Suppressor macrophage (primary cell): ENCODE measurements around the gene CENPX.
"Not testable (repeated sequence)": the region's sequence is repeated elsewhere in the genome, so short reads cannot be mapped to it uniquely, and the experiment has no call there.

Experiments
- DNase-seq, 4 experiments: peaks; one replicate each; pipeline ENCODE4 v3.0.0-alpha.2; 2020 to 2022

CENPX gene

DNA sequence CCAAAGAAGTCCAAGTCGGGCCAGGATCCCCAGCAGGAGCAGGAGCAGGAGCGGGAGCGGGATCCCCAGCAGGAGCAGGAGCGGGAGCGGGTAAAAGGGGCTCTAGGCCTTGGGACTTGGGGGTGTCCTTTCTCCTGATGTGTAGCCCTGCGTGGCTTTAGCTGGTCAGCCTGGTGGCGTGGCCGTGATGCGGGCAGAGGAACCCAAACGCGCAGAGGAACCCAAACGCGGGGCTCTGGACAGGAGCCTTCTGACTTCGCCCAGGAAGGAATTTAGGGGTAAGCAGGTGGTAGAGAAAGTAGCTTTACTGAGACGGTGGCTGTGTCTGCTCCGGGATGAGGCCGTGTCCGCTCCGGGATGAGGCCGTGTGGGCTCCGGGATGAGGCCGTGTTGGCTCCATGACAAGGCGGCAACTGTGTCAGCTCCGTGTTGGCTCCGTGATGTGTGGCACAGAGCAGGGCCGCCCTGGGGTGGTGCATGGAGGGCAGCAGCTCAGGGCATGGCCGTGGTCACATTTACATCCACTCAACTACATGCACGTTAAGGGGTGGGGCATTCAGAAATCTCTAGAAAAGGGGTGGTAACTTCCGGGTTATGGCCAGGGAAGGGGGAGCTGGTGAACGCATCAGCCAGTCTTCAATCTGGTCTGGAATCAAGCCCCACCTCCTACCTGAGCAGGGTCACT, 25.8 kb downstream of the CENPX start:
- DNase-seq: no peak

- DNase-seq: no peak
Measured at GRCh38 chr17:81996232-81996756, 26.4 kb downstream of the CENPX start.

- no peak for DNase-seq
Measured at GRCh38 chr17:81995463-81996231, 27.0 kb downstream of the CENPX start.

GRCh38 chr17:81994593-81995462, 27.9 kb downstream of the CENPX start:
- DNase-seq: no peak

GRCh38 chr17:81993729-81994592, 28.7 kb downstream of the CENPX start:
- no peak for DNase-seq

DNA sequence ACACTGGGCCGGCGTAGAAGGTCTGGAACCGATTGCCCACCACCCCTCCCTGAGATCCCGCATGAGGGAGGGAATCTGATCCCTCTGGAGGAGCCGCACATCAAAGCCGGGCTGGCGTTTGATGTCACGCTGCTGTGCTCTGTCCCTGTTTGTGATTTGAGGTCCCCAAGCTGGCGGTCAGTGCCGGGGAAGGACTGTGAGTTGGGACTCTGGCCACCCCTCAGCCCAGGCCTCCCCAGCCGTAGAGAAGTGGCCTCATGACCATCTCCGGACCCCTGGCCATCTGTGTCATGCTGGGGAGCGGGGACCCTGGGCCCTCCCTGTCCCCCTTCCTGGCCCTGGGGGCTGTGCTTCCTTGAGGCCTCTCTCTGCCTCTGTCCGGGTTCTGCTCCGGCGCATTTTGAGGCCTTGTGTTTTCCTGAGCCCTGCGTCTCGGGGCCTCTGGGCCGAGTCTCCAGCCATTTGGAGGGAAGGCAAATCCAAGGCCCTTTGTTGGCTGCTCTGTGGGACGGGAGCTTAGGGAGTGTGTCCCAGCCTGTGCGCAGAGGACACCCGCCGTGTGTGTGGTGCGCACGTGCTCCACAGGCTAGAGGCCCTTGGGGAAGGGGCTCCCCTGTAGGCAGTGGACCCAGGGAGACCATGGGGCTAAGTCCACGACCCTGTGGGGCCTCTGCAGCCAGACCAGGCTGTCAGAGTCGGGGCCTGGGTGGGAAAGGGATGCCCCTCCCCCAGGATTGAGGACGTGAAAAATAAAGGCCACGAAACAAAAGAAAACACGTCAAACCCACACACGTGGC, 30.2 kb downstream of the CENPX start:
- no peak for DNase-seq

DNA sequence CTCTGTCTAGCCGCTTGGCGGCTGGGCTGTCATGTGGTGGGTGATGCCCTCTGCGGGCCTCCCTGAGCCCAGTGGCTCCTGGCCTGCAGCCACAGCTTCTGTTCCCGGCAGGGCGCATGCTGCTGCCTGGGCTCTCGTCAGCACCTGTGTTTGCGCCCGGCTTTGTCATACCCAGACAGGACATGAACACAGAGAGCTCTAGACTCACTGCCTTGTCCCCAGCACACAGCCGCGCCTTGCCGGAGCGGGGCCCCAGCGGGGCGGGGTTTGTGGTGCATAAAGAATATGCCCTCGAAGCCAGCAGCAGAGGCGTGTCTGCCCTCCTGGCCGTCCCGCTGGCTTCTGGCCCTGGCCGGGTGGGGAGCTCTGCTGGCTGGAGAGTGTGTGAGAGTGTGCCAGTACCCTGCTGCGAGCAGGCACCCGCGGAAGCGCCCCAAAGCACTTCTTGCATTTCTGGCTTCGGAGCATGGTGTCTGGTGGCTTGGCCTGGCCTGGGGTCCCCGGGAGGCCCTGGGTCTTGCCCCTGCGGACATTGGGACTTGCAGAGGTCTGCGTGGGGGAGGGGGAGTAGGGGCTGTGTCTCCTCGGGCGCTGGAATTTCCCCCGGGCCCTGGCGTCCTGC, 30.9 kb downstream of the CENPX start:
- no peak for DNase-seq

GRCh38 chr17:81990836-81991683, 31.6 kb downstream of the CENPX start:
- DNase-seq: no peak

DNA sequence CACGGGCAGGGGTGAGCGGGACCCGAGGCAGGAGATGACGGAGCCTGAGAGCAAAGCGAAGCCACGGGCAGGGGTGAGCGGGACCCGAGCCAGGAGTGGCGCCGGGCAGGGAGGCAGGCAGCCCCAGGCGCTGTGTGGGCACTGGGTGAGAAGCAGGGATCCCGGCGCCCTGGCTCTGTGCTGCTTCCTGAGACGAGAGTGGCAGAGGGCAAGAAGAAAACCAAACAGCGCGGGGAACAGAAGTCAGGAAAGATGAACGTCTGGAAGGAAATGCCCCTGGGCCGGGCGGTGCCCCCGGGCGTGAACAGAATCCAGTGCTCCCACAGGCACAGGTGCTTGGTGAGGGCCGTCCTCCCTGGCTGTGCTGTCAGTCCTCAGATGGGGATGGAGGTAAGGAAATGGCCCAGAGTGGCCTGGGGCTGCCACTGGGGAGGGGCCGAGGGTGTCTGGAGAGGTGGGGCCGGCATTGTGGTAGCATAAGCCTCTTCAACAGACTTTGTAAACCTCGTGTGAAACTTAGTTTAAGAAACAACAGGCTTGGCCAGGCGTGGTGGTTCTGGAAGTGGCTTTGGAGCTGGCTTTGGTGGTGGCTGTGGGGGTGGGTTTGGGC, 35.4 kb downstream of the CENPX start:
- no peak for DNase-seq

- no peak for DNase-seq
Measured at GRCh38 chr17:81986606-81987005, 36.1 kb downstream of the CENPX start.

GRCh38 chr17:81984773-81985410, 37.8 kb downstream of the CENPX start:
- DNase-seq: no peak

DNA sequence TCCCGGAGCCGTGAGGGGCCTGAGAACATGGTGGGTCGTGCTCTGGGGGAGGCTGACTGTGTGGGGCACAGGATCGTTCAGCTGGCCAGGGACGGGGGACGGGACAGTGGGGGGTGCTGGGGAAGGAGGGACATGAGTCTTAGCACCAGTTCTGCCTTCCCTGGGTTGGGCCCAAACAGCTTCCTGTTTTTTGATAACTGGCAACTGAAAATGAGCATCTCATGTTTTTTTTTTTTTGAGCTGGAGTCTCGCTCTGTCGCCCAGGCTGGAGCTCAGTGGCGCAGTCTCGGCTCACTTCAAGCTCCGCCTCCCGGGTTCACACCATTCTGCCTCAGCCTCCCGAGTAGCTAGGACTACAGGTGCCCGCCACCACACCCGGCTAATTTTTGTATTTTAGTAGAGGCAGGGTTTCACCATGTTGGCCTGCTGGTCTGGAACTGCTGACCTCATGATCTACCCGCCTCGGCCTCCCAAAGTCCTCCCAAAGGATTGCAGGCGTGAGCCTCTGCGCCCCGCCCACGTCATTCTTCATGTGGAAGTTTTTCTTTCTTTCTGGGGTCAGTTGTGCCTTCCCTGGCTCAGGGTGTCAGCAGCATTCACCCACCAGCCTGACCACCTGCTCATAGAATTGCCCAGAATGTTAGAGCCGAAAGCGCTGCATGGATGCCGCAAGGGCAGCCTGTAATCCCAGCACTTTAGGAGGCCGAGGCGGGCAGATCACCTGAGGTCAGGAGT, 38.9 kb downstream of the CENPX start:
- DNase-seq: peak; percentile 19 to 54 (median 52)

- no peak for DNase-seq
Measured at GRCh38 chr17:81983011-81983638, 39.6 kb downstream of the CENPX start.

DNA sequence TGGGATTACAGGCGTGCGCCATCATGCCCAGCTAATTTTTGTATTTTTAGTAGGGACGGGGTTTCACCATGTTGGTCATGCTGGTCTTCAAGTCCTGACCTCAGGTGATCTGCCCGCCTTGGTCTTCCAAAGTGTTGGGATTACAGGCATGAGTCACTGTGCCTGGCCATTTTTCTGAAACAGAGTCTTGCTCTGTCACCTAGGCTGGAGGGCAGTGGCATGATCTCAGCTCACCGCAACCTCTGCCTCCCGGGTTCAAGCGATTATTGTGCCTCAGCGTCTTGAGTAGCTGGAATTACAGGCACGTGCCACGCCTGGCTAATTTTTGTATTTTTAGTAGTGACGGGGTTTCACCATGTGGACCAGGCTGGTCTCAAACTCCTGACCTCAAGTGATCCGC, 41.2 kb downstream of the CENPX start:
- not testable (repeated sequence) for DNase-seq

GRCh38 chr17:81980707-81981343, 41.9 kb downstream of the CENPX start:
- DNase-seq: peak in 1 of 4 experiments; percentile 27

DNA sequence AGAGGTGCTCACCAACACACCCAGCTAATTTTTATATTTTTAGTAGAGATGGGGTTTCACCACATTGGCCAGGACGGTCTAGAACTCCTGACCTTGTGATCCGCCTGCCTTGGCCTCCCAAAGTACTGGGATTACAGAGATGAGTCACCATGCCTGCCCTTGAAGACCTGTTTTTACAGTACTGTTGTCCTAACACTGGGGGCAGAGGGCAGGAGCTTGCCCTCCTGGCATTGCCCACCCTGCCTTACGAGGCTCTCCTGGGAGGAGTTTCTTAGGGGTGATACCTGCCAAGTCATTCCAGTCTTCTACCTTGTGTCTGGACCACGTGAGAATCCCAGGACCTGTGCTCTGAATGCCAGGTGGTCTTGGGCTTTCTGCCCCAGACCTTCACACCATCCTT, 42.6 kb downstream of the CENPX start:
- DNase-seq: no peak
